Activated T-cell treated with anti-CD3 and anti-CD28 coated beads for 48 hours (primary cell): ENCODE measurements around the gene SRD5A1.
"Not testable (repeated sequence)": the region's sequence is repeated elsewhere in the genome, so short reads cannot be mapped to it uniquely, and the experiment has no call there.

ENCODE experiments used
- DNase-seq: peaks from one replicate; pipeline ENCODE4 v3.0.0-alpha.2; 2020; ENCODE audit warnings: low read depth

Gene SRD5A1

GRCh38 chr5:6645571-6646362 lies 12.5 kb downstream of the SRD5A1 start:
- DNase-seq, result not testable (repeated sequence)

- no peak for DNase-seq
Measured at GRCh38 chr5:6649186-6649585, 15.9 kb downstream of the SRD5A1 start.

- no peak for DNase-seq
Measured at GRCh38 chr5:6649681-6650080, 16.4 kb downstream of the SRD5A1 start.

- no peak for DNase-seq
Measured at GRCh38 chr5:6652025-6652424, 18.8 kb downstream of the SRD5A1 start.

- DNase-seq, result no peak
Measured at GRCh38 chr5:6655432-6655831, 22.2 kb downstream of the SRD5A1 start.

GRCh38 chr5:6656680-6657079 lies 23.4 kb downstream of the SRD5A1 start:
- DNase-seq, result no peak

- no peak for DNase-seq
Measured at GRCh38 chr5:6659941-6660684, 26.9 kb downstream of the SRD5A1 start.

GRCh38 chr5:6660688-6661087 lies 27.4 kb downstream of the SRD5A1 start:
- no peak for DNase-seq

- DNase-seq, result no peak
Measured at GRCh38 chr5:6666762-6667161, 33.5 kb downstream of the SRD5A1 start.

GRCh38 chr5:6667648-6668047 lies 34.4 kb downstream of the SRD5A1 start:
- no peak for DNase-seq

GRCh38 chr5:6668717-6669116 lies 35.5 kb downstream of the SRD5A1 start:
- DNase-seq, result not testable (repeated sequence)

- DNase-seq, result no peak
Measured at GRCh38 chr5:6673031-6673430, 39.8 kb downstream of the SRD5A1 start.

GRCh38 chr5:6673963-6674362 lies 40.7 kb downstream of the SRD5A1 start:
- DNase-seq, result no peak

- no peak for DNase-seq
Measured at GRCh38 chr5:6674421-6674820, 41.2 kb downstream of the SRD5A1 start.

- no peak for DNase-seq
Measured at GRCh38 chr5:6674886-6675285, 41.6 kb downstream of the SRD5A1 start.

GRCh38 chr5:6675784-6676491 lies 42.7 kb downstream of the SRD5A1 start:
- no peak for DNase-seq

- no peak for DNase-seq
Measured at GRCh38 chr5:6676702-6677101, 43.5 kb downstream of the SRD5A1 start.

- DNase-seq, result no peak
Measured at GRCh38 chr5:6678385-6678784, 45.1 kb downstream of the SRD5A1 start.

- no peak for DNase-seq
Measured at GRCh38 chr5:6680922-6681321, 47.7 kb downstream of the SRD5A1 start.

- no peak for DNase-seq
Measured at GRCh38 chr5:6681682-6682081, 48.4 kb downstream of the SRD5A1 start.

GRCh38 chr5:6682239-6682638 lies 49.0 kb downstream of the SRD5A1 start:
- DNase-seq, result no peak

GRCh38 chr5:6683241-6683640 lies 50.0 kb downstream of the SRD5A1 start:
- no peak for DNase-seq

GRCh38 chr5:6684075-6684474 lies 50.8 kb downstream of the SRD5A1 start:
- no peak for DNase-seq
